Epithelial cell of esophagus (primary cell): ENCODE results near the gene PIP4K2A.
"Not testable (repeated sequence)": the region's sequence is repeated elsewhere in the genome, so short reads cannot be mapped to it uniquely, and the experiment has no call there.

Source experiments
- DNase-seq: peaks from one replicate; pipeline ENCODE4 v3.0.0; 2010; ENCODE audit warnings: low read depth
- H3K4me3 ChIP-seq: 2 replicates; pipeline ENCODE4 v1.5.1; 2011; ENCODE audit warnings: mild to moderate bottlenecking, low read length, control low read depth
- TF ChIP-seq, protein P1 (sequence below): IDR thresholded peaks from 2 replicates; pipeline ENCODE4 v1.5.1; 2011; ENCODE audit warnings: low read depth, mild to moderate bottlenecking, low read length, control low read depth, inconsistent platforms; ENCODE audit not compliant: insufficient read depth; ENCODE audit errors: missing control alignments

Gene PIP4K2A

DNA sequence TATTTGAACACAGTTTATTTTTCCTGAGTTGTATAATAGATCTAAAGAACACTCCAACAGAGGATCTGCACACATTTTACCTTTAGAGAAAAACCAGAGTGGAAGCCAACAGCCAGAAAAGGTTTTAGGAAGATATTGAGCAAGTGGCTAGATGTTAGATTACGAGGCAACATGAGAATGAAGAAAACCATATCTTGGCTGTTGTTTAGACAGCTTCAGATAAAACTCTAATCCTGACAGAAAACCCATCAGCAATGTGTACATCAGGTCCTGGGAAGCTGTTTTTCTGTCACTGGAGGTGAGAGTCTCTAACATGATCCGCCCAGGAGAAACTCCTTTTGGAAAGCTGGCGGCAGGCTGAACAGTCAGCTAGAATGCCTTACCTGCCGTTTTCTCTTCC, 209.6 kb downstream of the PIP4K2A start:
- H3K4me3 ChIP-seq, result no peak overlapping the region
- TF ChIP-seq, protein P1, sequence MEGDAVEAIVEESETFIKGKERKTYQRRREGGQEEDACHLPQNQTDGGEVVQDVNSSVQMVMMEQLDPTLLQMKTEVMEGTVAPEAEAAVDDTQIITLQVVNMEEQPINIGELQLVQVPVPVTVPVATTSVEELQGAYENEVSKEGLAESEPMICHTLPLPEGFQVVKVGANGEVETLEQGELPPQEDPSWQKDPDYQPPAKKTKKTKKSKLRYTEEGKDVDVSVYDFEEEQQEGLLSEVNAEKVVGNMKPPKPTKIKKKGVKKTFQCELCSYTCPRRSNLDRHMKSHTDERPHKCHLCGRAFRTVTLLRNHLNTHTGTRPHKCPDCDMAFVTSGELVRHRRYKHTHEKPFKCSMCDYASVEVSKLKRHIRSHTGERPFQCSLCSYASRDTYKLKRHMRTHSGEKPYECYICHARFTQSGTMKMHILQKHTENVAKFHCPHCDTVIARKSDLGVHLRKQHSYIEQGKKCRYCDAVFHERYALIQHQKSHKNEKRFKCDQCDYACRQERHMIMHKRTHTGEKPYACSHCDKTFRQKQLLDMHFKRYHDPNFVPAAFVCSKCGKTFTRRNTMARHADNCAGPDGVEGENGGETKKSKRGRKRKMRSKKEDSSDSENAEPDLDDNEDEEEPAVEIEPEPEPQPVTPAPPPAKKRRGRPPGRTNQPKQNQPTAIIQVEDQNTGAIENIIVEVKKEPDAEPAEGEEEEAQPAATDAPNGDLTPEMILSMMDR, result no peak
- no peak for DNase-seq

DNA sequence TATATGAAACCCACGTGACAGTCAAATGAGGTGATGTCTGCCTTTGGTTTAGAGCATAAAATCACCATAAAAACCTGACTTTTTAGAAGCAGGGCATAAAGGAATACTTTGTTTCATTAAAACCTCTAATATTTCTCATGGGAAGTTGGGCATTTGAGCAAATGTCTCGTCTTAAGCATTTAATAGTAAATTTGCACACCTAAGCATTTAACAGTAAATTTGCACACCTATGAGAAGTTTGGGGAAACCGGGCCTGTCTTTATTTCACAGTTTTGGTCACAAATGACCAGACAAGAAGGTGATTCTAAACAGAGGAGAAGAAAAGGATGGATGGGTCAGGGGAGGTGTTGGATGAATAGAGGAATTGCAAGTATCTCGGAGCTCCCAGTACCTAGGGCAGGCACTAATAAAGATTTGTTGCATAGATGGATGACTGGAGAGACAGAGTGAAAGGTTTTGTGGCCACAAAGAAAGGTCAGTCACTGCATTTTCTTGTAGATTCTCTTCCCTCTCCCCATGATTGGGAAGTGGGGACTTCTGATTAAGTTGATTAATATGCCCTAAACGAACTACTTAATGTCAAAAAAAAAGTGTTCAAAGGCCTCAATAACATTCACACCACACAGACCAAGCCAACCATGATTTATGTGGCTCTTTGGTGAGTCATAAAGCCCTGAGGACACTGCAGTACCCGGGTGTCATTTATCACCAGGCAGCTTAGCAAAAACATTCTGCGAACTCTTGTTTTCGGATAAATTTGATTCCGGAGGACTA, 210.9 kb downstream of the PIP4K2A start:
- TF ChIP-seq, protein P1, result no peak
- DNase-seq, result peak; percentile 44
- no peak overlapping the region for H3K4me3 ChIP-seq

DNA sequence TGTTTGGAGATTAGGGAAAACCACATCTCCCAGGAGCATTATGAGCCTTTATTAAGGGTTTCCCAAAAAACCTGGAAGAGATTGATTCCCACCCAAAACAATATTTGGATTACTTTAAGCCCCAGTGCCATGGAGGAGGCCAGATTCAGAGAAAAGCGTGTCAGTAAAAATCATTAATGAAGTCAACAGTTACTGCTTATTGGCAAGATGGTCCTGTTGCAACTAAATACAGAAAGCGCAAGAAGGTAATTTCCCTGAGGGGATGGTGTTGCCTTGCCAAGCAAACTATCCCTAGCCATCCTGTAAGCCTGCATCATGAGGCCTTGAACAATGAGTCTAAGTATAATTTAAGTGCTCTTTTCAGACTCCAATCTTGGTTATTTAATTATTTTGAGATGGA, 212.5 kb downstream of the PIP4K2A start:
- TF ChIP-seq, protein P1, result no peak
- H3K4me3 ChIP-seq, result no peak overlapping the region
- DNase-seq, result no peak

DNA sequence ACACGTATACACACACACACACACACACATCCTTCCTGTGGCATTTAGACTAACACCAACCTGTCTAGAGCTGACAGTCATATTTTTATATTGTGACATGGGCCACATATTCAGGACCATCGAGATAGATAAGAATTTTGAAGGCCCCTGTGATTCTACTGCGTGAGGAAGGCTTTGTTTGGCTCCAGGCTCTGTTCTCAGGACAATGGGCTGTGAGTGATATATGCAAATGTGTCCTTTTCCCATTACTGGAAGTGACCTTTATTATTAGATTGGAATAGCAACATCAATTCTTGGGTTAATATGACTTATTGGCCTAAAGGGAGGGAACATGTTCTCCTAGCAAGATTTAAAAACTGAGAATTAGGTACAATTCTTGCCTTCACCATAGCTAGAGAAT, 213.0 kb downstream of the PIP4K2A start:
- no peak overlapping the region for H3K4me3 ChIP-seq
- no peak for DNase-seq
- TF ChIP-seq, protein P1, result no peak

DNA sequence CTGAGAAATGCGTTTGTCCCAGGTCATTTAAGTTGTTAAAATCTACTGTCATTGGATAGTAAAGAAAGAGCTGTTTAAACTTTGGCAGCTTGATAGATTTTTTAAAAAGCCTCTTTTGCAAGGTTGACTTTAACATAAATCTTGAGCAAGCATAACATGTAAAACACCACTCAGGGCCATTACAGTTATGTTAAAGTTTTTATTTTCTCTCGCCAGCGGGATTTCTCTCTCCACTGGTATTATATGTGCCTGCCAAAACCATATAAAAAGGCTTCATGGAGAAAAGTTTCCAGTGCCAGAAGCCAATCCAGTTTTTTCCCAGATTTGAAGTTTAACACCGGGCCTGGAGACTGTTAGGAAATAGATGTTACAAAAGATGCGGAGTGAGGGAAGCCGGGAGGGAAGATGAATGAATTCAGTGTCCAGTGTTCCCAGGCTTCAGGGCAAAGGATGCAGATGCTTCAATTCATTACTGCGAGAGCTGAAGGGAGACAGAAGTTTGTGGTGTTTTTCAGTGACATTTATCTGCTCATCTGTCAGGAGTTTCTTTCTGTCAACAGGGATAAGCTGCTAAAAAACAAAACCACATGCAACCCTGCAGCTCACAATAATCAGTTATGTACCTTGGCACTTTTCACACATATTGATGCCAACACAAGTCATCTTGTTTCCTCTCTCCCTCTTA, 213.6 kb downstream of the PIP4K2A start:
- DNase-seq, result no peak
- no peak overlapping the region for H3K4me3 ChIP-seq
- TF ChIP-seq, protein P1, result no peak

DNA sequence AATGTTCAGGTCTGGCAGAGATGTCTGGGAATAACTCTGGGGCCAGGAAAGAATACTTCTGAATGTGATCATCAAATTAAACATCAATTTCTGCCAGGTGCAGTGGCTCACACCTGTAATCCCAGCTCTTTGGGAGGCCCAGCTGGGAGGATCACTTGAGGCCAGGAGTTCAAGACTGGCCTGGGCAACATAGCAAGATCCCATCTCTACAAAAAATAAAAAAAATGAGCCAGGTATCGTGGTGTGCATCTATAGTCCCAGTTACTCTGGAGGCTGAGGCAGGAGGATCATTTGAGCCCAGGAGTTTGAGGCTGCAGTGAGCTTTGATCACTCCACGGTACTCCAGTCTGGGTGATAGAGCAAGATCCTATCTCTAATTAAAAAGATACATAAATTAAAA, 214.4 kb downstream of the PIP4K2A start:
- not testable (repeated sequence) for H3K4me3 ChIP-seq, DNase-seq

DNA sequence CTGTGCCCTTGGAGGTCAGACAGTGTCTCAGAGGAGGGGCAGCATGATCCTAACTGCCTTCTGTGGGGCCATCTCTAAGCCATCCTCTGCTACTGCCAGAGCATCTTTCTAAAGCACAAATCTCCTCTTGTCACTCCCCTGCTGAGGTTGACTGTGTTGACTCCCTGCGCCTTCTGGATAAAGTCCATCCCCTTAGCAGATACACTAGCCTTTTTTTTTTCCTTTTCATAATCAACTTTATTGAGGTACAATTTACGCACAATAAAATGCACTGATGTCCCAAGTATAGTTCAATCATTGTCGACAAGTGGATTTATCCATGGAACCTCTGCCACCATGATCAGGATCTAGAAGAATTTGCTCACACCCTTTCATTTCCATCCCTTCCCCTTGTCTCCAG, 219.0 kb downstream of the PIP4K2A start:
- TF ChIP-seq, protein P1, result no peak
- no peak for DNase-seq
- no peak overlapping the region for H3K4me3 ChIP-seq
